ENCODE data around the gene C1orf159.

C1orf159 gene

GRCh38 chr1:1130206-1131120 is 14.6 kb upstream of the C1orf159 start:
- DNase-seq: no peak

- DNase-seq: no peak
Measured at GRCh38 chr1:1129381-1129821, 13.5 kb upstream of the C1orf159 start.

- DNase-seq: no peak
Measured at GRCh38 chr1:1128454-1129139, 12.7 kb upstream of the C1orf159 start.

GRCh38 chr1:1127551-1128451 is 11.9 kb upstream of the C1orf159 start:
- no peak for DNase-seq

- DNase-seq: no peak
Measured at GRCh38 chr1:1125945-1126344, 10.1 kb upstream of the C1orf159 start.

- no peak for DNase-seq
Measured at GRCh38 chr1:1124786-1125642, 9.1 kb upstream of the C1orf159 start.

GRCh38 chr1:1124508-1124785 is 8.6 kb upstream of the C1orf159 start:
- no peak for DNase-seq

- no peak for DNase-seq
Measured at GRCh38 chr1:1123581-1124507, 8.0 kb upstream of the C1orf159 start.

GRCh38 chr1:1122981-1123480 is 7.1 kb upstream of the C1orf159 start:
- DNase-seq: no peak

GRCh38 chr1:1122078-1122811 is 6.4 kb upstream of the C1orf159 start:
- DNase-seq: peak; percentile 60

- DNase-seq: no peak
Measured at GRCh38 chr1:1121611-1122077, 5.8 kb upstream of the C1orf159 start.

GRCh38 chr1:1120866-1121591 is 5.1 kb upstream of the C1orf159 start:
- DNase-seq: peak; percentile 70

- DNase-seq: no peak
Measured at GRCh38 chr1:1120096-1120495, 4.2 kb upstream of the C1orf159 start.

- DNase-seq: no peak
Measured at GRCh38 chr1:1119272-1119890, 3.5 kb upstream of the C1orf159 start.

GRCh38 chr1:1118876-1119220 is 3.0 kb upstream of the C1orf159 start:
- no peak for DNase-seq

GRCh38 chr1:1118011-1118875 is 2.4 kb upstream of the C1orf159 start:
- DNase-seq: no peak

- DNase-seq: no peak
Measured at GRCh38 chr1:1117469-1117831, 1.6 kb upstream of the C1orf159 start.

Measured in NCI-H1105 treated with DMSO at 0.1 percent for 48 hours (cell line).